HepG2 (cell line): ENCODE data around the gene MICB. TPM values are rescaled to one million over a fixed set of nuclear protein-coding genes. Genes with fewer than 3 reads are reported as not detected.

ENCODE experiments used
- ADNP ChIP-seq: sonication (generic); formaldehyde crosslinking; IDR thresholded peaks from 2 replicates; pipeline ENCODE4 v1.4.0; 2020; ENCODE audit warnings: missing genetic modification reagents
- ATF7-NPFF ChIP-seq: sonication (generic); formaldehyde crosslinking; IDR thresholded peaks from 2 replicates; pipeline ENCODE4 v1.8.1; 2023; ENCODE audit warnings: mild to moderate bottlenecking, low read depth, missing genetic modification reagents, moderate library complexity
- CBX2 ChIP-seq, 2 experiments: fragments of 200-600 bp in 1 of 2; sonication (generic); formaldehyde crosslinking in 1 of 2; IDR thresholded peaks; 2 replicates each; pipeline versions ENCODE4 v1.7.0 to v1.8.1; 2018 to 2022; ENCODE audit warnings: low read depth in 2 of 2, low read length in 1 of 2, mild to moderate bottlenecking in 1 of 2, missing genetic modification reagents in 1 of 2
- CREM ChIP-seq, 2 experiments: sonication (generic) in 1 of 2; formaldehyde crosslinking in 1 of 2; IDR thresholded peaks; 2 replicates each; pipeline versions ENCODE4 v1.4.0 to v1.6.1; 2016 to 2020; ENCODE audit warnings: antibody characterized with exemption in 1 of 2, mild to moderate bottlenecking in 1 of 2, missing genetic modification reagents in 1 of 2
- FOXO4 ChIP-seq: sonication (generic); formaldehyde crosslinking; conservative IDR thresholded peaks from 2 replicates; pipeline ENCODE4 v1.8.1; 2023; ENCODE audit warnings: missing genetic modification reagents
- FOXP1 ChIP-seq, 2 experiments: fragments of 450-650 bp in 1 of 2; IDR thresholded peaks; 2 replicates each; pipeline ENCODE4 v1.6.1; 2017 to 2018; ENCODE audit warnings: antibody characterized with exemption in 1 of 2
- KDM2A ChIP-seq: sonication (generic); formaldehyde crosslinking; IDR thresholded peaks from 2 replicates; pipeline ENCODE4 v1.4.0; 2020; ENCODE audit warnings: low read depth, missing genetic modification reagents, borderline replicate concordance
- MYC ChIP-seq: sonication (generic); formaldehyde crosslinking; IDR thresholded peaks from 2 replicates; pipeline ENCODE4 v1.9.0; 2021; ENCODE audit warnings: missing genetic modification reagents, borderline replicate concordance
- PLRG1 ChIP-seq: fragments of 450-650 bp; conservative IDR thresholded peaks from 2 replicates; pipeline ENCODE4 v1.6.1; 2016
- POLR2G ChIP-seq: fragments of 200-400 bp; formaldehyde crosslinking; IDR thresholded peaks from 2 replicates; pipeline ENCODE4 v1.6.1; 2018; ENCODE audit warnings: mild to moderate bottlenecking, low read depth, low read length, moderate library complexity
- RBFOX2 ChIP-seq: fragments of 200-400 bp; formaldehyde crosslinking; IDR thresholded peaks from 2 replicates; pipeline ENCODE4 v1.6.1; 2017; ENCODE audit warnings: low read depth, mild to moderate bottlenecking, low read length
- SAFB2 ChIP-seq: sonication (generic); formaldehyde crosslinking; IDR thresholded peaks from 2 replicates; pipeline ENCODE4 v1.5.1; 2020; ENCODE audit warnings: missing genetic modification reagents, low read depth, mild to moderate bottlenecking, borderline replicate concordance
- SNAPC2 ChIP-seq: sonication (generic); formaldehyde crosslinking; IDR thresholded peaks from 2 replicates; pipeline ENCODE4 v1.8.1; 2022; ENCODE audit warnings: mild to moderate bottlenecking, missing genetic modification reagents
- TP53 ChIP-seq: sonication (generic); formaldehyde crosslinking; conservative IDR thresholded peaks from 2 replicates; pipeline ENCODE4 v1.4.0; 2020; ENCODE audit warnings: missing genetic modification reagents
- ZHX1 ChIP-seq: sonication (generic); formaldehyde crosslinking; IDR thresholded peaks from 2 replicates; pipeline ENCODE4 v1.8.1; 2022; ENCODE audit warnings: low read depth, mild to moderate bottlenecking, missing genetic modification reagents
- ZNF547 ChIP-seq: sonication (generic); formaldehyde crosslinking; IDR thresholded peaks from 2 replicates; pipeline ENCODE4 v1.5.1; 2020; ENCODE audit warnings: mild to moderate bottlenecking, missing genetic modification reagents
- ZNF605 ChIP-seq: sonication (generic); formaldehyde crosslinking; IDR thresholded peaks from 2 replicates; pipeline ENCODE4 v1.8.0; 2022; ENCODE audit warnings: mild to moderate bottlenecking, missing genetic modification reagents
- ZNF687 ChIP-seq: sonication (generic); formaldehyde crosslinking; IDR thresholded peaks from 2 replicates; pipeline ENCODE4 v1.5.1; 2020; ENCODE audit warnings: mild to moderate bottlenecking, missing genetic modification reagents, moderate library complexity
- ZNF883 ChIP-seq: sonication (generic); formaldehyde crosslinking; IDR thresholded peaks from 2 replicates; pipeline ENCODE4 v1.5.1; 2020; ENCODE audit warnings: mild to moderate bottlenecking, missing genetic modification reagents; ENCODE audit errors: not compliant biosample characterization
- polyA plus RNA-seq, 8 experiments: library from polyadenylated mRNA; depleted of rRNA in 3 of 8; stranded (reverse) in 7 of 8; unstranded in 1 of 8; fragments of >200 nt; fragmentation: Illumina TruSeq in 4 of 8; extraction: Trizol in 4 of 8; gene quantifications; 2 replicates each; pipeline versions ENCODE4 v1.2.1 to v1.2.3, GENCODE V29; 2011 to 2016; ENCODE audit warnings: low read depth in 4 of 8, missing spikeins in 1 of 8, mixed read lengths in 1 of 8; ENCODE audit not compliant: insufficient read depth in 1 of 8
- total RNA-seq, 5 experiments: library from RNA; depleted of rRNA; stranded (reverse); fragments of >200 nt; fragmentation: Illumina TruSeq; extraction: Trizol; gene quantifications; 2 replicates each; pipeline ENCODE4 v1.2.3, GENCODE V29; 2016; ENCODE audit warnings: low read depth in 1 of 5
- TF ChIP-seq, protein P1 (sequence below), 2 experiments: sonication (generic) in 1 of 2; formaldehyde crosslinking in 1 of 2; IDR thresholded peaks; 2 replicates each; pipeline versions ENCODE4 v1.4.0 to v1.6.1; 2018 to 2020; ENCODE audit warnings: missing genetic modification reagents in 2 of 2, borderline replicate concordance in 1 of 2, low read depth in 1 of 2, mild to moderate bottlenecking in 1 of 2, missing biosample characterization in 1 of 2

Gene MICB
- total and polyA plus RNA-seq, 2 of the 13 experiments (the other 11 are each of a cell fraction or from before 2014, with no cell fraction given), result 12.5 to 12.8 TPM

GRCh38 chr6:31533455-31533841 lies 35.5 kb downstream of the MICB start (continued):
- no peak for TF ChIP-seq ZNF687 (CRISPR knock-in tag)
- TF ChIP-seq KDM2A (CRISPR knock-in tag), result no peak
- no peak for TF ChIP-seq ZNF883
- TF ChIP-seq SNAPC2 (CRISPR knock-in tag), result no peak
- no peak for TF ChIP-seq TP53 (CRISPR knock-in tag)
- TF ChIP-seq, protein P1, sequence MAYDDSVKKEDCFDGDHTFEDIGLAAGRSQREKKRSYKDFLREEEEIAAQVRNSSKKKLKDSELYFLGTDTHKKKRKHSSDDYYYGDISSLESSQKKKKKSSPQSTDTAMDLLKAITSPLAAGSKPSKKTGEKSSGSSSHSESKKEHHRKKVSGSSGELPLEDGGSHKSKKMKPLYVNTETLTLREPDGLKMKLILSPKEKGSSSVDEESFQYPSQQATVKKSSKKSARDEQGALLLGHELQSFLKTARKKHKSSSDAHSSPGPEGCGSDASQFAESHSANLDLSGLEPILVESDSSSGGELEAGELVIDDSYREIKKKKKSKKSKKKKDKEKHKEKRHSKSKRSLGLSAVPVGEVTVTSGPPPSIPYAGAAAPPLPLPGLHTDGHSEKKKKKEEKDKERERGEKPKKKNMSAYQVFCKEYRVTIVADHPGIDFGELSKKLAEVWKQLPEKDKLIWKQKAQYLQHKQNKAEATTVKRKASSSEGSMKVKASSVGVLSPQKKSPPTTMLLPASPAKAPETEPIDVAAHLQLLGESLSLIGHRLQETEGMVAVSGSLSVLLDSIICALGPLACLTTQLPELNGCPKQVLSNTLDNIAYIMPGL (CRISPR knock-in tag; IDR thresholded peaks at IDR 0.05; ENCODE audit: borderline replicate concordance in 1 of 2, low read depth in 1 of 2), result no peak
- no peak for TF ChIP-seq FOXP1 (IDR thresholded peaks at IDR 0.05)
- TF ChIP-seq FOXP1 (CRISPR knock-in tag; IDR thresholded peaks at IDR 0.05), result no peak
- TF ChIP-seq SAFB2, result 0 out of 2 replicates have a peak, but pooled peaks have one; percentile 17
- TF ChIP-seq ADNP (CRISPR knock-in tag), result no peak
- TF ChIP-seq ATF7-NPFF (CRISPR knock-in tag), result no peak
- TF ChIP-seq ZNF605, result no peak
- no peak for TF ChIP-seq CREM (IDR thresholded peaks at IDR 0.05)
- TF ChIP-seq CREM (CRISPR knock-in tag; IDR thresholded peaks at IDR 0.05), result no peak
- no peak for TF ChIP-seq PLRG1
- TF ChIP-seq MYC (CRISPR knock-in tag), result no peak
- TF ChIP-seq POLR2G, result peak; percentile 49
- TF ChIP-seq FOXO4 (CRISPR knock-in tag), result no peak
- TF ChIP-seq RBFOX2, result peak; percentile 68; the same call in 1 of the 2 replicates
- no peak for TF ChIP-seq ZHX1 (CRISPR knock-in tag)
- 0 out of 2 replicates have a peak, but pooled peaks have one; percentile 25 for TF ChIP-seq ZNF547 (CRISPR knock-in tag)
- no peak for TF ChIP-seq CBX2 (IDR thresholded peaks at IDR 0.05; ENCODE audit: low read depth, low read length)
- TF ChIP-seq CBX2 (CRISPR knock-in tag; IDR thresholded peaks at IDR 0.05; ENCODE audit: low read depth), result no peak
